NCI-H146 treated with DMSO at 0.1 percent for 48 hours (cell line): ENCODE measurements around the gene EPHB2.
"Not testable (repeated sequence)": the region's sequence is repeated elsewhere in the genome, so short reads cannot be mapped to it uniquely, and the experiment has no call there.

ENCODE experiments used
- DNase-seq: peaks from one replicate; lab custom pipeline; 2025; ENCODE audit not compliant: unreplicated experiment; lab: John Stamatoyannopoulos, UW

The EPHB2 gene

GRCh38 chr1:22710701-22711049, at the start of gene EPHB2:
TSS of gene EPHB2 (plus strand) at chr1:22710839. CDS start at chr1:22710983, 144 bp downstream.
- DNase-seq: no peak

DNA sequence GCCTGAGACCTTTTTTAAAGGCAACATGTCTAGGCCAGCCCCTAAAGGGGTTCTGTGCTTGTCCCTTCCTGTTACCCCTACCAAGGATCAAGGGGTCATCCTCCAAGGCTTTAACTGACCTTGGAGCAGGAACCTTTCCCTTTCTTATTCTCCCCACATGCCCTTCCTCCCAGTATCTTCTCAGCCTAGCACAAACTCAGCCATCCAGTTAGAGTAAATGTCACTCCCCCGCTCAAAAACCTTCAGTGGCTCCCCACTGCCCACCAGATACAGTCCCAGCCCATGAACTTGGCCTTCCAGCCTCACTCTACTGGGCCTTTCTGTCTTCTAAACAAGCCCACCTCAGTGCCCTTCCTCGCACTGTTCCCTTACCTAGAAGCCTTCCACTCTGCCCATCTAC, 48.8 kb upstream of the EPHB2 start:
- DNase-seq: no peak

DNA sequence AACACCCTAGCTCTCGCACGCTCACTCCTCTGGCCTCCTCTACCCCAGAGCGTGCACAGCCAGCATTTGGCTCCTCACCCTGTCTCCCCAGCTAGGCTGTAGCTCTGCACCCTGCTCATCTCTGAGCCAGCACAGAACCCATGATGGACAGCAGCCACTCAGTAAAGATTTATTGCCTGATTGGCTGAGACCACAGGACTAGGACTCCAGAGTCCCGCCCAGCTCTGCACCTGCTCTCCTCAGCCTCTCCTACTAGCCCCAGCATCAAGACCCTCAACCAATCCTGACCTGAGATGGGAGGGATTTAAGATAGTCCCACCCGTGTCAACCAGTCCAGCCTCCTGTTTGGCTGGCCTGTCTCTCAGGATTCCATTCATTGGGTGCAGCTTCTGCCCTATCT, 48.3 kb upstream of the EPHB2 start:
- DNase-seq: no peak

DNA sequence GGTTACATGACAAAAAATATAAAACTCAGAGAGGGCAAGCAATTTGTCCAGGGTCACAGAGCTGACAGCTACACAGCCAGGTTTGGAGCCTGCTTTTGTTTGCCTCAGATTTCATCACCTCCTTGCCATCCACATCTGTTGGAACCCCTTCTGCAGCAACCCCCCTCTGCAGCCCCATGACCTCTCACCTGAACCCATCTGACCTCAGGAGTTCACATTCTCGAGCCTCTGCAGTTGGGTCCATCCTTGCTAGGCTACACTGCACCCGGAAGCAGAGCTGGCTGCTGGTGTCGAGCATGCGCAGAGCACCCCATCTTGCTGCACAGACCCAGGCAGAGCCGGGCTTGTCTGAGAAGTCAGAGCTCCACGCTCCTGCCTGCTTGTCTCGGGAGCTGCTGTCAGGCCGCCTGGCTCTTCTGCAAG, 47.6 kb upstream of the EPHB2 start:
- no peak for DNase-seq

GRCh38 chr1:22665752-22666151, 44.9 kb upstream of the EPHB2 start:
- no peak for DNase-seq

GRCh38 chr1:22666412-22666811, 44.2 kb upstream of the EPHB2 start:
- no peak for DNase-seq

- not testable (repeated sequence) for DNase-seq
Observed at GRCh38 chr1:22668840-22669239, 41.8 kb upstream of the EPHB2 start.

GRCh38 chr1:22670352-22670975, 40.2 kb upstream of the EPHB2 start:
- DNase-seq: no peak

GRCh38 chr1:22671999-22672398, 38.6 kb upstream of the EPHB2 start:
- DNase-seq: no peak

DNA sequence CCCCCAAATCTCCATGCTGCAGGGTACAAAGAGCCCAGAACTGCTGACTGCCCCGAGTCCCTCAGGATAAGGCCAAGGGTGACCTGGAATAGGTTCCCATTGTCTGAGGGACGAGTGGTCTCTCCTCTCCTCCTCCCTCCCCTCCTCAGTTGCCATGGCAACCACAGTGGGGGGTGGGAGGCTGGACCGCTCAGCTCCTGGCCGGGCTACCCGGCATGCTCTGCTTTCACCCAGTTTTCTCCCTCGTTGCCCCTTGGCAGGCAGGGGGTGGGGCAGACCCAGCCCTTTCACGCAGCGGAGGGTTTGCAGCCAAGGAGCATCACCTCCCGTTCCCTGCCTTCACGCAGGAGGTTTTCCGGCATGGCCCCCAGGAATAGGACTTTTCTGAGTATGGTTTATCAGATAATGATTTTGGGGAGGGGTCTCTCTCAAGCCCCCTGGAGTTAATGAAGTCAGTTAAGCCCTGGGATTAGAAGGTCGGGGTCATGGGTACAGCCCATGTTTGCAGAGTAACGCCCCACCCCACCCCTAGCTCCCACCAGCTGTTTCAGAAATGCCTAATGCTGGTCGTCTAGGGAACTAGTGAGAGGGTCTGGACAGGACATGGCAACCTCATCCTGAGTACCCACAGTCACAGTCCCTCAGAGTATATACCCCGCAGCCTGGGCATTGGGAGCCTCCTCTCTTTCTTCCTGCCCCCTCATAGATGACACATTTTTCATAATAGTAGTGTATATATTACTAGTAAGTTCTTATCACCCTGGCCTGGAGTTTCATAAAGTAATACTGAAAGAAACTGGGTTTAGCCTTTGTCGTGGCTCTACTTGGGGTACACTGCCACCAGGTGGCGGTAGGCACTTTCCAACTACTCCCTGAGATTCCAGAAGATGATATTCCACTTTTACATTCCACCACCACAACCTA, 36.9 kb upstream of the EPHB2 start:
- DNase-seq: peak; percentile 15

GRCh38 chr1:22674410-22674749, 36.3 kb upstream of the EPHB2 start:
- DNase-seq: no peak

GRCh38 chr1:22676151-22676550, 34.5 kb upstream of the EPHB2 start:
- DNase-seq: not testable (repeated sequence)

DNA sequence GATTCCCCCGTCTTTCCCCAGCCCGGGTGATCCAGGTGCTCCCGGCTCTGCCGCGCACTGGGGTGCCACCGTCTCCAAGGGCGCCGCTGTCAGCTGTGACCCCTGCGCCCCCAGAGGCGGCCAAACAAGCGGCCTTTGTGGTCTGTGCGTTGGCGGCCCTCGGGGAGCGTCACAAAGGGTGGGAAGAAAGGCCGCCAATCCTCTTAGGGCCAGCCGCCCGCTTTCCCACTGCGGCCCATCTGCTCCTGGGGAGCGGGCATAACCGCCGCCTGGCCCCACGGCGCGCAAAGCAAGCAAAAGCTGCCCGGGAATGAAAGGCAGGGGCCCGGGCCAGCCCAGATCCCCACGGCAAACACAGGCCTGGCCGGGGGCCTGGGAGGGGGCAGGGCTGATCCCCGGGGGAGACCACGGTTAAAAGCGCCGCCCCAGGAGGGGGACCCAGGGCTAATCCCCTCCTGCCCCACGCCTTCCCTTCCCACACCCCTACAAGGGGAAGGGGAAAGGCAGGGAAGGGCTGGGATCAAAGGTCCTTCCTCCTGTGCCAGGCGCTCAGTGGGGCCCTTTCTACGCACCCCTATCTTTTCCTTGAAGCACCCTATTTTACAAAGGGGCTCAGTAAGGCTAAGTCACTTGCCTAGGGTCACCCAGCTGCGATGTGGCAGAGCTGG, 33.6 kb upstream of the EPHB2 start:
- peak; percentile 23 for DNase-seq

DNA sequence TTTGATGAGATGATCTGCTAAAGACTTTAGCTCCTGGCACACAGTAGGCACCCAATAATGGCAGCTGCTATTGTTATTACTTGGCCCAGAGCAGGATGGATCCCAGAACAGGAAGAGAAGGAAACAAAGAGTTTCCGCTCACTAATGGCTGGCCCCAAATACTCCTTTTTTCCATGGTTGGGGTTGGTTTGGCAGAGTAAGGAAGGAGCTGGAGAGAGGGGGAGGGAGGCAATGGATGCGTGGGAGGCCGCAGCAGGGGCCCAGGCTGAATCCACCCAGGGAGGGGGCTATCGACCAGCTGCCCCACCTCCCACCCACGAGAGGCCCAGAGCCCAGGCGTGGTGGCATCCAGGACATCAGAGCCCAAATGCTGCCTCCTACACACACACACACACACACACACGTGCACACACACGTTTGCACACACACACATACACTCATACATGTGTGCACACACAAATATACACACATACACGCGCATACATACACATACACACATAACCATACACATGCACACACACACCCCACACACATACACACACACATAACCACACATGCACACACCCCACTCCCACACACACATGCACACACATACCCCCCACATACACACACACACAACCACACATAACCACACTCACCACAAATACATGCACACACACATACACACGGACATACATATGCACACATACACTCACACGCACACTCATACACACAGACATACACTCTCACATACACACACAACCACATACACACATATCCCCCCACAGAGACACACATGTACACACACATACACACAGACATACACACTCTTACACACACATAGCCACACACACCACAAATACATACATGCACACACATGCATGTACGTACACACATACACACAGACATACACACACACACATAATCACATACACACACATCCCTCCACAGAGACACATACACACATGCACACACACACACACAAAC, 32.4 kb upstream of the EPHB2 start:
- DNase-seq: no peak

GRCh38 chr1:22680726-22681125, 29.9 kb upstream of the EPHB2 start:
- no peak for DNase-seq

GRCh38 chr1:22681556-22682276, 28.9 kb upstream of the EPHB2 start:
- DNase-seq: no peak

GRCh38 chr1:22683547-22683946, 27.1 kb upstream of the EPHB2 start:
- DNase-seq: no peak

GRCh38 chr1:22685591-22686059, 25.0 kb upstream of the EPHB2 start:
- DNase-seq: no peak

GRCh38 chr1:22687191-22687590, 23.4 kb upstream of the EPHB2 start:
- no peak for DNase-seq

- no peak for DNase-seq
Observed at GRCh38 chr1:22688466-22688865, 22.2 kb upstream of the EPHB2 start.
